OCI-LY7 (cell line): Measurements from ENCODE around the gene PKHD1. TPM values are rescaled to one million over a fixed set of nuclear protein-coding genes. Genes with fewer than 3 reads are reported as not detected.

ENCODE experiments used
- BruUV-seq: library from RNA; stranded (reverse); fragments of 400-500 nt; replicated peaks from 2 replicates; lab custom pipeline; 2021; lab: Mats Ljungman, UMichigan
- CTCF ChIA-PET: fragments of 300-600 bp; sonication (Branson Sonifier 250); formaldehyde crosslinking; loops from one replicate; lab custom pipeline; 2022; ENCODE audit warnings: antibody characterized with exemption; ENCODE audit not compliant: unreplicated experiment; lab: Charles Lee
- POLR2A ChIA-PET: fragments of 300-600 bp; sonication (Branson Sonifier 250); formaldehyde crosslinking; loops from one replicate; lab custom pipeline; 2022; ENCODE audit warnings: antibody characterized with exemption; lab: Charles Lee
- DNase-seq: peaks from one replicate; pipeline ENCODE4 v3.0.0-alpha.2; 2015; ENCODE audit warnings: low spot score
- H2AFZ ChIP-seq: fragments of 200-600 bp; sonication (generic), shearing (Covaris generic); 2 replicates; pipeline ENCODE4 v1.6.1; 2014; ENCODE audit warnings: mild to moderate bottlenecking, antibody characterized with exemption, low read length, moderate library complexity
- H3K27ac ChIP-seq: fragments of 200-600 bp; sonication (generic); 2 replicates; pipeline ENCODE4 v1.5.1; 2014; ENCODE audit warnings: mixed run types, low read depth, mild to moderate bottlenecking, moderate library complexity, low read length, inconsistent platforms; ENCODE audit not compliant: poor library complexity, severe bottlenecking
- H3K36me3 ChIP-seq: fragments of 200-600 bp; sonication (generic); 2 replicates; pipeline ENCODE4 v1.6.1; 2014; ENCODE audit warnings: mild to moderate bottlenecking, antibody characterized with exemption, low read length, moderate library complexity, mixed read lengths; ENCODE audit not compliant: insufficient read depth
- H3K4me1 ChIP-seq: fragments of 200-600 bp; sonication (generic); 2 replicates; pipeline ENCODE4 v1.5.1; 2014; ENCODE audit warnings: mild to moderate bottlenecking, low read length; ENCODE audit not compliant: insufficient read depth, poor library complexity, severe bottlenecking
- H3K4me2 ChIP-seq: fragments of 200-600 bp; sonication (generic); 2 replicates; pipeline ENCODE4 v1.6.1; 2014; ENCODE audit warnings: mild to moderate bottlenecking, low read length
- H3K4me3 ChIP-seq: fragments of 200-600 bp; sonication (generic); 2 replicates; pipeline ENCODE4 v1.5.1; 2014; ENCODE audit warnings: mild to moderate bottlenecking, low read depth, low read length; ENCODE audit not compliant: poor library complexity, severe bottlenecking
- H3K79me2 ChIP-seq: fragments of 200-600 bp; sonication (generic); 2 replicates; pipeline ENCODE4 v1.6.1; 2016; ENCODE audit warnings: low read depth, mild to moderate bottlenecking, low read length, moderate library complexity, mixed read lengths; ENCODE audit not compliant: insufficient read depth
- H3K9me2 ChIP-seq: fragments of 200-600 bp; sonication (generic); 2 replicates; pipeline ENCODE4 v1.6.1; 2016; ENCODE audit warnings: mild to moderate bottlenecking, low read length, mixed read lengths; ENCODE audit not compliant: insufficient read depth
- H3K9me3 ChIP-seq: fragments of 200-600 bp; sonication (generic); 2 replicates; pipeline ENCODE4 v1.6.1; 2014; ENCODE audit warnings: mild to moderate bottlenecking, mixed run types, low read length, mixed read lengths
- H4K20me1 ChIP-seq: fragments of 200-600 bp; sonication (generic); 2 replicates; pipeline ENCODE4 v1.6.1; 2014; ENCODE audit warnings: mild to moderate bottlenecking, antibody characterized with exemption, low read length, moderate library complexity, mixed read lengths; ENCODE audit not compliant: insufficient read depth
- EZH2phosphoT487 ChIP-seq: fragments of 200-600 bp; sonication (generic); IDR thresholded peaks from 2 replicates; pipeline ENCODE4 v1.6.1; 2018; ENCODE audit warnings: low read depth, borderline replicate concordance, mild to moderate bottlenecking, mixed run types, antibody characterized with exemption, low read length, moderate library complexity, mixed read lengths
- intact Hi-C: fragments of 100-400 bp; cut with micrococcal nuclease; formaldehyde crosslinking; loops from one replicate; pipeline ENCODE4 v1.10.0; 2022; ENCODE audit not compliant: unreplicated experiment
- total RNA-seq, 2 experiments: library from RNA; depleted of rRNA in 1 of 2; stranded (reverse); fragments of >200 nt in 1 of 2; shearing (Covaris generic) in 1 of 2; gene quantifications; 2 replicates each; pipeline ENCODE4 v1.2.3, GENCODE V29; 2014 to 2022
- TF ChIP-seq, protein P1 (sequence below): fragments of 200-600 bp; sonication (generic); conservative IDR thresholded peaks from 2 replicates; pipeline ENCODE4 v1.5.1; 2014; ENCODE audit warnings: mild to moderate bottlenecking, antibody characterized with exemption, low read length, moderate library complexity, mixed read lengths

Gene PKHD1
- total RNA-seq, 2 experiments from 2014 or later: not detected

- ChIA-PET POLR2A (interaction anchor here (0.9 kb wide), 1 partner anchor 188 kb away, joined by 4 read pairs; no protein-coding TSS in a partner anchor), CTCF (no interaction called here)
- Histone ChIP-seq H3K36me3 (no peaks in the 10 kb centered on the region), H2AFZ (no peak overlapping the region), H3K4me1 (no peaks in the 10 kb centered on the region), H3K79me2 (no peaks in the 10 kb centered on the region), H3K4me3 (no peak overlapping the region), H4K20me1 (no peaks in the 10 kb centered on the region), H3K27ac (no peak overlapping the region), H3K4me2 (no peak overlapping the region), H3K9me2 (no peaks in the 10 kb centered on the region), H3K9me3 (no peaks in the 10 kb centered on the region)
- TF ChIP-seq EZH2phosphoT487: no peak
- TF ChIP-seq, protein P1, sequence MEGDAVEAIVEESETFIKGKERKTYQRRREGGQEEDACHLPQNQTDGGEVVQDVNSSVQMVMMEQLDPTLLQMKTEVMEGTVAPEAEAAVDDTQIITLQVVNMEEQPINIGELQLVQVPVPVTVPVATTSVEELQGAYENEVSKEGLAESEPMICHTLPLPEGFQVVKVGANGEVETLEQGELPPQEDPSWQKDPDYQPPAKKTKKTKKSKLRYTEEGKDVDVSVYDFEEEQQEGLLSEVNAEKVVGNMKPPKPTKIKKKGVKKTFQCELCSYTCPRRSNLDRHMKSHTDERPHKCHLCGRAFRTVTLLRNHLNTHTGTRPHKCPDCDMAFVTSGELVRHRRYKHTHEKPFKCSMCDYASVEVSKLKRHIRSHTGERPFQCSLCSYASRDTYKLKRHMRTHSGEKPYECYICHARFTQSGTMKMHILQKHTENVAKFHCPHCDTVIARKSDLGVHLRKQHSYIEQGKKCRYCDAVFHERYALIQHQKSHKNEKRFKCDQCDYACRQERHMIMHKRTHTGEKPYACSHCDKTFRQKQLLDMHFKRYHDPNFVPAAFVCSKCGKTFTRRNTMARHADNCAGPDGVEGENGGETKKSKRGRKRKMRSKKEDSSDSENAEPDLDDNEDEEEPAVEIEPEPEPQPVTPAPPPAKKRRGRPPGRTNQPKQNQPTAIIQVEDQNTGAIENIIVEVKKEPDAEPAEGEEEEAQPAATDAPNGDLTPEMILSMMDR: no peak
- DNase-seq: no peak
- intact Hi-C loops: no loop called here
- BruUV-seq: no TSS peak
Measured at GRCh38 chr6:51777618-51778017, 309.8 kb downstream of the PKHD1 start.

- DNase-seq: no peak
- no peaks in the 10 kb centered on the region for H3K4me1 ChIP-seq
- ChIA-PET CTCF (no interaction called here), POLR2A (no interaction called here)
- no peak overlapping the region for H3K4me2 ChIP-seq
- no peak overlapping the region for H2AFZ ChIP-seq
- H3K79me2 ChIP-seq: no peaks in the 10 kb centered on the region
- no peak overlapping the region for H3K27ac ChIP-seq
- H3K9me3 ChIP-seq: no peaks in the 10 kb centered on the region
- intact Hi-C loops: no loop called here
- no peaks in the 10 kb centered on the region for H3K9me2 ChIP-seq
- H3K4me3 ChIP-seq: no peak overlapping the region
- TF ChIP-seq EZH2phosphoT487: no peak
- TF ChIP-seq, protein P1: no peak
- BruUV-seq: no TSS peak
- H3K36me3 ChIP-seq: no peaks in the 10 kb centered on the region
- H4K20me1 ChIP-seq: no peaks in the 10 kb centered on the region
Measured at GRCh38 chr6:51775942-51776860, 311.2 kb downstream of the PKHD1 start.

GRCh38 chr6:51768087-51768486, 319.3 kb downstream of the PKHD1 start:
- H4K20me1 ChIP-seq: no peaks in the 10 kb centered on the region
- H3K9me3 ChIP-seq: no peaks in the 10 kb centered on the region
- no peak overlapping the region for H2AFZ ChIP-seq
- H3K4me1 ChIP-seq: no peaks in the 10 kb centered on the region
- DNase-seq: no peak
- POLR2A ChIA-PET: no interaction called here
- H3K27ac ChIP-seq: no peak overlapping the region
- H3K9me2 ChIP-seq: no peaks in the 10 kb centered on the region; the same call in 1 of the 2 replicates
- no peak for TF ChIP-seq EZH2phosphoT487
- TF ChIP-seq, protein P1: no peak
- CTCF ChIA-PET: no interaction called here
- no peaks in the 10 kb centered on the region for H3K79me2 ChIP-seq
- no TSS peak for BruUV-seq
- H3K4me2 ChIP-seq: no peak overlapping the region
- no peak overlapping the region for H3K4me3 ChIP-seq
- no peaks in the 10 kb centered on the region for H3K36me3 ChIP-seq
- intact Hi-C loops: no loop called here
